ENCODE data around the gene LGALS7. TPM values are rescaled to one million over a fixed set of nuclear protein-coding genes. Genes with fewer than 3 reads are reported as not detected.

Gene LGALS7
- total and polyA plus RNA-seq, 2 of the 13 experiments (the other 11 are each of a cell fraction or from before 2014, with no cell fraction given), result 0.73 TPM; not detected in 1

- 0 out of 2 replicates have a peak, but pooled peaks have one; percentile 55 for TF ChIP-seq ZNF776 (CRISPR knock-in tag; IDR thresholded peaks at IDR 0.05)
- 0 out of 2 replicates have a peak, but pooled peaks have one; percentile 48 for TF ChIP-seq KDM5B (CRISPR knock-in tag; IDR thresholded peaks at IDR 0.05; ENCODE audit: borderline replicate concordance)
- TF ChIP-seq HIVEP1 (CRISPR knock-in tag; IDR thresholded peaks at IDR 0.05), result peak; percentile 56; the same call in 1 of the 2 replicates
- no peak for TF ChIP-seq ZNF589 (CRISPR knock-in tag; conservative IDR thresholded peaks at IDR 0.05)
- TF ChIP-seq AGO2 (optimal IDR thresholded peaks at IDR 0.05; ENCODE audit: low read depth, low read length), result peak; percentile 88
- 0 out of 2 replicates have a peak, but pooled peaks have one; percentile 47 for TF ChIP-seq CAMTA2 (CRISPR knock-in tag; IDR thresholded peaks at IDR 0.05; ENCODE audit: borderline replicate concordance)
- TF ChIP-seq PRDM4 (CRISPR knock-in tag; IDR thresholded peaks at IDR 0.05; ENCODE audit: borderline replicate concordance), result no peak
- TF ChIP-seq KDM1A (CRISPR knock-in tag; IDR thresholded peaks at IDR 0.05), result no peak
- TF ChIP-seq ZMYM2 (CRISPR knock-in tag; IDR thresholded peaks at IDR 0.05), result no peak
- TF ChIP-seq AKNA (CRISPR knock-in tag; IDR thresholded peaks at IDR 0.05; ENCODE audit: borderline replicate concordance), result no peak
- no peak for TF ChIP-seq HNRNPLL (IDR thresholded peaks at IDR 0.05; ENCODE audit: low read depth, low read length, poor library complexity, severe bottlenecking)
- TF ChIP-seq MAFG (CRISPR knock-in tag; IDR thresholded peaks at IDR 0.05), result no peak
Observed at GRCh38 chr19:38734426-38735256, 38.7 kb downstream of the LGALS7 start (continued).

Data from HepG2 (cell line).